HCT116 (cell line): Measurements from ENCODE around the gene ANXA3. TPM values are rescaled to one million over a fixed set of nuclear protein-coding genes. Genes with fewer than 3 reads are reported as not detected.

Experiments used
- ATAC-seq: fragments of 200-7000 bp; cut with Tn5 transposase; 2 replicates; pipeline ENCODE4 v1.9.1; 2020; ENCODE audit warnings: mild to moderate bottlenecking, moderate library complexity
- BruUV-seq: library from RNA; stranded (reverse); fragments of 400-500 nt; replicated peaks from 2 replicates; lab custom pipeline; 2021; lab: Mats Ljungman, UMichigan
- CTCF ChIA-PET: fragments of 300-600 bp; sonication (Branson Sonifier 250); formaldehyde crosslinking; loops from one replicate; lab custom pipeline; 2021; ENCODE audit warnings: antibody characterized with exemption; lab: Charles Lee
- POLR2A ChIA-PET: fragments of 300-600, 350-600 bp; sonication (Branson Sonifier 250); formaldehyde crosslinking; loops from one replicate; lab custom pipeline; 2021; ENCODE audit warnings: antibody characterized with exemption; lab: Charles Lee
- RAD21 ChIA-PET, 2 experiments: fragments of 300-600 bp; sonication (Branson Sonifier 250); formaldehyde crosslinking; loops; one replicate each; lab custom pipeline; 2023; ENCODE audit warnings: low total read pairs in 2 of 2; ENCODE audit not compliant: uncharacterized antibody in 2 of 2, unreplicated experiment in 2 of 2, low non-redundant PET in 1 of 2; lab: Charles Lee
- DNase-seq: peaks from one replicate; pipeline ENCODE4 v3.0.0-alpha.2; 2010; ENCODE audit warnings: low read depth, low spot score
- H2AFZ ChIP-seq: fragments of 200-600 bp; shearing (Covaris generic), sonication (generic); 2 replicates; pipeline ENCODE4 v1.6.1; 2017; ENCODE audit warnings: low read depth, mixed run types, mixed read lengths, antibody characterized with exemption, low read length; ENCODE audit not compliant: poor library complexity, severe bottlenecking
- H3K27ac ChIP-seq: 2 replicates; pipeline ENCODE4 v1.5.1; 2012; ENCODE audit warnings: low read depth, low read length
- H3K27me3 ChIP-seq: fragments of 200-600 bp; sonication (generic); 2 replicates; pipeline ENCODE4 v1.6.1; 2016; ENCODE audit warnings: mixed run types, low read length, mixed read lengths; ENCODE audit not compliant: insufficient read depth
- H3K36me3 ChIP-seq, 2 experiments: fragments of 200-500 bp in 1 of 2; fragments of 200-600 bp in 1 of 2; sonication (Bioruptor generic) in 1 of 2; sonication (generic) in 1 of 2; 2 replicates each; pipeline versions ENCODE4 v1.5.1 to v1.6.1; 2014 to 2016; ENCODE audit warnings: low read length in 2 of 2, inconsistent platforms in 1 of 2, mixed read lengths in 1 of 2, mixed run types in 1 of 2; ENCODE audit not compliant: insufficient read depth in 2 of 2, control insufficient read depth in 1 of 2
- H3K4me1 ChIP-seq, 2 experiments: fragments of 200-600 bp in 1 of 2; sonication (generic) in 1 of 2; 2 replicates each; pipeline versions ENCODE4 v1.5.1 to v1.6.1; 2012 to 2017; ENCODE audit warnings: low read length in 2 of 2, inconsistent platforms in 1 of 2, mild to moderate bottlenecking in 1 of 2, mixed read lengths in 1 of 2, mixed run types in 1 of 2, moderate library complexity in 1 of 2; ENCODE audit not compliant: insufficient read depth in 2 of 2, control insufficient read depth in 1 of 2
- H3K4me2 ChIP-seq: fragments of 200-600 bp; sonication (generic); 2 replicates; pipeline ENCODE4 v1.6.1; 2017; ENCODE audit warnings: mixed run types, low read length, mixed read lengths
- H3K4me3 ChIP-seq, 2 experiments: fragments of 200-600 bp in 1 of 2; sonication (generic) in 1 of 2; replicated peaks in 1 of 2; 2 replicates each; pipeline ENCODE4 v1.5.1; 2011 to 2016; ENCODE audit warnings: low read length in 2 of 2, control low read depth in 1 of 2, low read depth in 1 of 2, mild to moderate bottlenecking in 1 of 2, mixed read lengths in 1 of 2, mixed run types in 1 of 2
- H3K79me2 ChIP-seq: fragments of 200-600 bp; sonication (generic); 2 replicates; pipeline ENCODE4 v1.6.1; 2017; ENCODE audit warnings: mild to moderate bottlenecking, mixed run types, low read length, moderate library complexity, mixed read lengths; ENCODE audit not compliant: insufficient read depth
- H3K9ac ChIP-seq: fragments of 200-600 bp; sonication (generic); 2 replicates; pipeline ENCODE4 v1.6.1; 2016; ENCODE audit warnings: low read length, mixed read lengths
- H3K9me2 ChIP-seq: fragments of 200-600 bp; sonication (generic), shearing (Covaris generic); 2 replicates; pipeline ENCODE4 v1.6.1; 2017; ENCODE audit warnings: mixed run types, mild to moderate bottlenecking, moderate library complexity; ENCODE audit not compliant: insufficient read depth
- H3K9me3 ChIP-seq, 2 experiments: fragments of 200-500 bp in 1 of 2; fragments of 200-600 bp in 1 of 2; sonication (Bioruptor generic) in 1 of 2; sonication (generic) in 1 of 2; 2 replicates each; pipeline ENCODE4 v1.6.1; 2014 to 2017; ENCODE audit warnings: low read length in 2 of 2, mixed read lengths in 2 of 2, inconsistent platforms in 1 of 2, low read depth in 1 of 2, mild to moderate bottlenecking in 1 of 2, mixed run types in 1 of 2, moderate library complexity in 1 of 2; ENCODE audit not compliant: control insufficient read depth in 1 of 2, insufficient read depth in 1 of 2
- H4K20me1 ChIP-seq: fragments of 200-600 bp; sonication (generic), shearing (Covaris generic); 2 replicates; pipeline ENCODE4 v1.6.1; 2017; ENCODE audit warnings: mixed run types, mild to moderate bottlenecking, moderate library complexity; ENCODE audit not compliant: insufficient read depth
- CBX3 ChIP-seq: IDR thresholded peaks from 2 replicates; pipeline ENCODE4 v1.6.1; 2012; ENCODE audit warnings: low read depth
- EGR1 ChIP-seq: IDR thresholded peaks from 2 replicates; pipeline ENCODE4 v1.6.1; 2012; ENCODE audit warnings: low read depth
- MAX ChIP-seq: IDR thresholded peaks from 2 replicates; pipeline ENCODE4 v1.6.1; 2012
- POLR2AphosphoS5 ChIP-seq: IDR thresholded peaks from 2 replicates; pipeline ENCODE4 v1.6.1; 2011; ENCODE audit warnings: mild to moderate bottlenecking, low read depth, low read length, moderate library complexity
- RAD21 ChIP-seq: IDR thresholded peaks from 2 replicates; pipeline ENCODE4 v1.6.1; 2012; ENCODE audit warnings: low read depth, mild to moderate bottlenecking
- REST ChIP-seq: IDR thresholded peaks from 2 replicates; pipeline ENCODE4 v1.6.1; 2012; ENCODE audit warnings: low read depth
- SIN3A ChIP-seq: IDR thresholded peaks from 2 replicates; pipeline ENCODE4 v1.6.1; 2012; ENCODE audit warnings: low read depth
- ZBTB33 ChIP-seq: IDR thresholded peaks from 2 replicates; pipeline ENCODE4 v1.6.1; 2011; ENCODE audit warnings: mild to moderate bottlenecking, low read length, moderate library complexity; ENCODE audit not compliant: insufficient replicate concordance; ENCODE audit errors: extremely low read depth
- ZFX ChIP-seq: fragments of 450-650 bp; IDR thresholded peaks from 2 replicates; pipeline ENCODE4 v1.6.1; 2017
- intact Hi-C: fragments of 100-400 bp; cut with micrococcal nuclease; formaldehyde crosslinking; loops from 2 replicates; pipeline ENCODE4 v1.10.0; 2022
- total RNA-seq: library from RNA; stranded (reverse); gene quantifications from one replicate; pipeline ENCODE4 v1.2.1, GENCODE V29; 2021; ENCODE audit not compliant: unreplicated experiment

ANXA3 gene
- total RNA-seq, 1 experiment from 2014 or later, result 158 TPM

GRCh38 chr4:78634011-78634664, 82.6 kb downstream of the ANXA3 start:
- ChIA-PET RAD21 (no interaction called here), POLR2A (no interaction called here), CTCF (no interaction called here)
- TF ChIP-seq EGR1, result no peak
- no peak for TF ChIP-seq REST
- TF ChIP-seq RAD21, result no peak
- no peak for TF ChIP-seq POLR2AphosphoS5
- no peak for TF ChIP-seq ZBTB33
- no peak for TF ChIP-seq CBX3
- TF ChIP-seq MAX, result no peak
- TF ChIP-seq ZFX, result no peak
- TF ChIP-seq SIN3A, result no peak
- intact Hi-C loops, result no loop called here
- H3K36me3 ChIP-seq, result no peaks in the 10 kb centered on the region
- no peak overlapping the region for H3K4me2 ChIP-seq
- BruUV-seq, result no TSS peak
- no peak overlapping the region for H2AFZ ChIP-seq
- no peaks in the 10 kb centered on the region for H3K9me3 ChIP-seq
- no peak overlapping the region for H3K27ac ChIP-seq
- DNase-seq (no peak), ATAC-seq (no peak)
- no peaks in the 10 kb centered on the region for H3K9me2 ChIP-seq
- H3K9ac ChIP-seq, result no peak overlapping the region
- H3K79me2 ChIP-seq, result no peaks in the 10 kb centered on the region
- H3K27me3 ChIP-seq, result no peaks in the 10 kb centered on the region
- H4K20me1 ChIP-seq, result no peaks in the 10 kb centered on the region
- no peak overlapping the region for H3K4me3 ChIP-seq
- H3K4me1 ChIP-seq, result no peaks in the 10 kb centered on the region
